ENCODE data around the gene FBXO3. TPM values are rescaled to one million over a fixed set of nuclear protein-coding genes. Genes with fewer than 3 reads are reported as not detected.

Gene FBXO3
- total RNA-seq, 4 donors from 2014 or later = 31.2 to 45.8 (median 33.4) TPM

- intact Hi-C loops (cut with DNase I; ENCODE audit: low total_unique reads) = no loop called here
- peak; percentile 75 to 87 for DNase-seq
- Histone ChIP-seq H3K27me3 (no peaks in the 10 kb centered on the region), H3K36me3 (peaks cover 0 to 30% of the 10 kb centered on the region in 2 donors), H3K4me3 (peak overlapping the region in 1 of 4 donors; percentile 7), H3K4me1 (peaks cover 99 to 100% of the 10 kb centered on the region in 2 donors), H3K9me3 (no peaks in the 10 kb centered on the region), H3K27ac (peak overlapping the region; percentile 92 to 99 (median 92))
- no peak for TF ChIP-seq POLR2A (IDR thresholded peaks at IDR 0.05)
- TF ChIP-seq, protein P1, sequence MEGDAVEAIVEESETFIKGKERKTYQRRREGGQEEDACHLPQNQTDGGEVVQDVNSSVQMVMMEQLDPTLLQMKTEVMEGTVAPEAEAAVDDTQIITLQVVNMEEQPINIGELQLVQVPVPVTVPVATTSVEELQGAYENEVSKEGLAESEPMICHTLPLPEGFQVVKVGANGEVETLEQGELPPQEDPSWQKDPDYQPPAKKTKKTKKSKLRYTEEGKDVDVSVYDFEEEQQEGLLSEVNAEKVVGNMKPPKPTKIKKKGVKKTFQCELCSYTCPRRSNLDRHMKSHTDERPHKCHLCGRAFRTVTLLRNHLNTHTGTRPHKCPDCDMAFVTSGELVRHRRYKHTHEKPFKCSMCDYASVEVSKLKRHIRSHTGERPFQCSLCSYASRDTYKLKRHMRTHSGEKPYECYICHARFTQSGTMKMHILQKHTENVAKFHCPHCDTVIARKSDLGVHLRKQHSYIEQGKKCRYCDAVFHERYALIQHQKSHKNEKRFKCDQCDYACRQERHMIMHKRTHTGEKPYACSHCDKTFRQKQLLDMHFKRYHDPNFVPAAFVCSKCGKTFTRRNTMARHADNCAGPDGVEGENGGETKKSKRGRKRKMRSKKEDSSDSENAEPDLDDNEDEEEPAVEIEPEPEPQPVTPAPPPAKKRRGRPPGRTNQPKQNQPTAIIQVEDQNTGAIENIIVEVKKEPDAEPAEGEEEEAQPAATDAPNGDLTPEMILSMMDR (IDR thresholded peaks at IDR 0.05 in 4 of 5, conservative IDR thresholded peaks at IDR 0.05 in 1 of 5) = no peak
- peak; percentile 61 to 65 for ATAC-seq
- in situ Hi-C loops (cut with MboI; ENCODE audit: low sequenced_read_pairs in 4 of 4) = no loop called here
Measured at GRCh38 chr11:33721426-33721825, 52.9 kb downstream of the FBXO3 start.

GRCh38 chr11:33719587-33719986 lies 54.7 kb downstream of the FBXO3 start:
- intact Hi-C loops (cut with DNase I; ENCODE audit: low total_unique reads) (no loop called here), in situ Hi-C loops (cut with MboI; ENCODE audit: low sequenced_read_pairs in 4 of 4) (no loop called here)
- peak overlapping the region; percentile 92 to 99 (median 92) for H3K27ac ChIP-seq
- H3K4me3 ChIP-seq = no peak overlapping the region
- TF ChIP-seq POLR2A (IDR thresholded peaks at IDR 0.05) = no peak
- TF ChIP-seq, protein P1 (IDR thresholded peaks at IDR 0.05 in 4 of 5, conservative IDR thresholded peaks at IDR 0.05 in 1 of 5) = no peak
- peaks cover 86 to 98% of the 10 kb centered on the region in 2 donors for H3K4me1 ChIP-seq
- no peak for DNase-seq
- no peaks in the 10 kb centered on the region for H3K27me3 ChIP-seq
- H3K36me3 ChIP-seq = peaks cover 0 to 42% of the 10 kb centered on the region in 2 donors
- ATAC-seq = no peak
- no peaks in the 10 kb centered on the region for H3K9me3 ChIP-seq

- in situ Hi-C loops (cut with MboI; ENCODE audit: low sequenced_read_pairs in 4 of 4) = no loop called here
Measured at GRCh38 chr11:33718440-33718839, 55.9 kb downstream of the FBXO3 start.

DNA sequence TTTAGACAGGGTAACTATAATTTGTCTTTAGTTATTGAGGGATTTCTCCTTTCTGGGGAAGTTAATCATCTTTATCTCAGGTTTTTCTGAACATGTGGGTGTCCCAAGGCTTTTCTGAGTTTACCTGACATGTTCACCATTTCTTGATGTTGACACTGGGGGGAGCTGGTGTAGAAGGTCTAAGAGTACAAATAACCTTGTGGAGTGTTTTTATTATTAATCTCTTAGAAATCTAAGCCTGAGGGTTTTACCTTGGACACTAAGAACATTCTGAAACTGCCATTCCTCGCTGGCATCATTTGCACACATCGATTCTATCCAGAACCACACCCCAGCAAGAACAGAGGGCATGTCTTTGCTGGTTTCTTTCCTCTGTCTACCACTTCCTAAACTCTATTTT lies 58.1 kb downstream of the FBXO3 start:
- in situ Hi-C loops (cut with MboI; ENCODE audit: low sequenced_read_pairs in 4 of 4) = no loop called here
- DNase-seq (no peak), ATAC-seq (peak; percentile 27 to 42)
- Histone ChIP-seq H3K4me1 (peaks cover 52 to 65% of the 10 kb centered on the region in 2 donors), H3K27ac (peak overlapping the region; percentile 67 to 99 (median 92)), H3K4me3 (no peak overlapping the region), H3K36me3 (peaks cover 0 to 75% of the 10 kb centered on the region in 2 donors), H3K9me3 (no peaks in the 10 kb centered on the region), H3K27me3 (no peaks in the 10 kb centered on the region)
- intact Hi-C loops (cut with DNase I; ENCODE audit: low total_unique reads) = loop anchor here (2.0 kb wide), 1 partner anchor 21 kb away; the partner anchor contains the start of gene CD59
- TF ChIP-seq POLR2A (IDR thresholded peaks at IDR 0.05) = no peak
- TF ChIP-seq, protein P1 (IDR thresholded peaks at IDR 0.05 in 4 of 5, conservative IDR thresholded peaks at IDR 0.05 in 1 of 5) = peak in 4 of 5 experiments; percentile 37 to 60 (median 45)

More at GRCh38 chr11:33718440-33718839, 55.9 kb downstream of the FBXO3 start:
- Histone ChIP-seq H3K9me3 (no peaks in the 10 kb centered on the region), H3K4me1 (peaks cover 74 to 87% of the 10 kb centered on the region in 2 donors), H3K27me3 (no peaks in the 10 kb centered on the region), H3K27ac (peak overlapping the region; percentile 92 to 99 (median 92)), H3K36me3 (peaks cover 0 to 53% of the 10 kb centered on the region in 2 donors), H3K4me3 (no peak overlapping the region)
- ATAC-seq (peak in 1 of 2 donors; percentile 37), DNase-seq (no peak)
- TF ChIP-seq POLR2A (IDR thresholded peaks at IDR 0.05) = no peak
- TF ChIP-seq, protein P1 (IDR thresholded peaks at IDR 0.05 in 4 of 5, conservative IDR thresholded peaks at IDR 0.05 in 1 of 5) = no peak
- intact Hi-C loops (cut with DNase I; ENCODE audit: low total_unique reads) = no loop called here
